H1 (cell line): ENCODE measurements around the gene DRAP1. TPM values are rescaled to one million over a fixed set of nuclear protein-coding genes. Genes with fewer than 3 reads are reported as not detected.

Experiments
- CTCF ChIA-PET: fragments of 300-600 bp; sonication (Branson Sonifier 250); formaldehyde crosslinking; loops from one replicate; lab custom pipeline; 2021; ENCODE audit not compliant: partially characterized antibody; lab: Charles Lee
- POLR2A ChIA-PET: fragments of 300-600 bp; sonication (Branson Sonifier 250); formaldehyde crosslinking; loops from one replicate; lab custom pipeline; 2021; ENCODE audit warnings: inconsistent platforms; ENCODE audit not compliant: partially characterized antibody; lab: Charles Lee
- DNase-seq, 2 experiments: peaks; one replicate each; pipeline versions ENCODE4 v3.0.0 to v3.0.0-alpha.2; 2010 to 2022; ENCODE audit warnings: low spot score in 2 of 2, low read depth in 1 of 2, mixed read lengths in 1 of 2
- FAIRE-seq: peaks from 2 replicates; lab custom pipeline; 2011; peaks lifted over from hg19 to GRCh38; lab: Jason Lieb, UNC
- H2AFZ ChIP-seq: 2 replicates; pipeline ENCODE4 v1.8.1; 2012; ENCODE audit warnings: low read length, inconsistent platforms
- H2AK5ac ChIP-seq: 2 replicates; pipeline ENCODE4 v1.6.1; 2013; ENCODE audit warnings: low read depth, low read length
- H2BK120ac ChIP-seq: replicated peaks from 2 replicates; pipeline ENCODE3; 2013; ENCODE audit warnings: low read depth, low read length, inconsistent platforms
- H2BK12ac ChIP-seq: 2 replicates; pipeline ENCODE4 v1.6.1; 2013; ENCODE audit warnings: low read depth, low read length
- H2BK15ac ChIP-seq: 2 replicates; pipeline ENCODE4 v1.6.1; 2013; ENCODE audit warnings: low read length
- H2BK20ac ChIP-seq: 2 replicates; pipeline ENCODE4 v1.6.1; 2013; ENCODE audit warnings: low read length
- H2BK5ac ChIP-seq: 2 replicates; pipeline ENCODE4 v1.6.1; 2013; ENCODE audit warnings: low read depth, low read length
- H3K14ac ChIP-seq: 2 replicates; pipeline ENCODE4 v1.6.1; 2013; ENCODE audit warnings: inconsistent platforms; ENCODE audit not compliant: insufficient read length
- H3K18ac ChIP-seq: 2 replicates; pipeline ENCODE4 v1.6.1; 2013; ENCODE audit warnings: low read length; ENCODE audit errors: extremely low read depth
- H3K23ac ChIP-seq: 2 replicates; pipeline ENCODE4 v1.6.1; 2013; ENCODE audit warnings: inconsistent platforms; ENCODE audit not compliant: insufficient read length
- H3K23me2 ChIP-seq: 2 replicates; pipeline ENCODE4 v1.6.1; 2013; ENCODE audit warnings: low read depth, low read length
- H3K27ac ChIP-seq: 2 replicates; pipeline ENCODE4 v1.6.1; 2011; ENCODE audit warnings: low read depth, low read length, inconsistent platforms
- H3K27me3 ChIP-seq, 4 experiments: replicated peaks in 1 of 4; 1 replicate in 1 of 4; 2 replicates in 3 of 4; pipeline versions ENCODE4 v1.6.1 to v1.8.1; 2011 to 2013; ENCODE audit warnings: low read length in 3 of 4, mild to moderate bottlenecking in 3 of 4, inconsistent platforms in 2 of 4, mixed read lengths in 2 of 4, moderate library complexity in 1 of 4; ENCODE audit not compliant: control insufficient read depth in 3 of 4, insufficient read depth in 3 of 4; ENCODE audit errors: extremely low read depth in 1 of 4
- H3K36me3 ChIP-seq, 4 experiments: 2 replicates each; pipeline versions ENCODE4 v1.6.1 to v1.8.1; 2011 to 2013; ENCODE audit warnings: mild to moderate bottlenecking in 4 of 4, low read length in 3 of 4, moderate library complexity in 2 of 4, control low read depth in 1 of 4, inconsistent platforms in 1 of 4; ENCODE audit not compliant: insufficient read depth in 4 of 4, control insufficient read depth in 2 of 4
- H3K4ac ChIP-seq: replicated peaks from 2 replicates; pipeline ENCODE3; 2013; ENCODE audit warnings: low read length, low read depth, mixed read lengths, inconsistent platforms; ENCODE audit not compliant: insufficient read length
- H3K4me1 ChIP-seq, 4 experiments: replicated peaks in 1 of 4; 1 replicate in 1 of 4; 2 replicates in 3 of 4; pipeline versions ENCODE4 v1.6.1 to v1.8.1; 2011 to 2013; ENCODE audit warnings: low read length in 3 of 4, inconsistent platforms in 2 of 4, mixed read lengths in 1 of 4; ENCODE audit not compliant: insufficient read depth in 4 of 4, control insufficient read depth in 3 of 4
- H3K4me2 ChIP-seq, 2 experiments: 2 replicates each; pipeline versions ENCODE4 v1.6.1 to v1.8.1; 2011 to 2013; ENCODE audit warnings: low read depth in 2 of 2, low read length in 2 of 2, control low read depth in 1 of 2, inconsistent platforms in 1 of 2, mild to moderate bottlenecking in 1 of 2; ENCODE audit not compliant: insufficient read depth in 1 of 2
- H3K4me3 ChIP-seq, 4 experiments: fragments of 200-600, 300-600 bp in 1 of 4; sonication (generic), shearing (Covaris generic), sonication (Bioruptor Twin) in 1 of 4; 2 replicates each; pipeline versions ENCODE4 v1.5.1 to v1.8.1; 2011 to 2016; ENCODE audit warnings: low read length in 4 of 4, low read depth in 3 of 4, control low read depth in 2 of 4, inconsistent platforms in 2 of 4, mild to moderate bottlenecking in 2 of 4, mixed read lengths in 1 of 4, moderate library complexity in 1 of 4; ENCODE audit not compliant: insufficient read depth in 2 of 4; ENCODE audit errors: extremely low read depth in 1 of 4
- H3K56ac ChIP-seq: replicated peaks from 2 replicates; pipeline ENCODE3; 2013; ENCODE audit warnings: low read depth, mild to moderate bottlenecking, mixed read lengths, low read length, inconsistent platforms; ENCODE audit not compliant: insufficient read length
- H3K79me1 ChIP-seq: 2 replicates; pipeline ENCODE4 v1.6.1; 2013; ENCODE audit warnings: low read depth, low read length, control low read depth
- H3K79me2 ChIP-seq, 2 experiments: 2 replicates each; pipeline versions ENCODE4 v1.6.1 to v1.8.1; 2012 to 2013; ENCODE audit warnings: low read length in 2 of 2, mild to moderate bottlenecking in 2 of 2, inconsistent platforms in 1 of 2; ENCODE audit not compliant: insufficient read depth in 2 of 2, control insufficient read depth in 1 of 2
- H3K9ac ChIP-seq, 4 experiments: replicated peaks in 1 of 4; 1 replicate in 1 of 4; 2 replicates in 3 of 4; pipeline versions ENCODE4 v1.6.1 to v1.8.1; 2011 to 2013; ENCODE audit warnings: low read depth in 3 of 4, low read length in 3 of 4, control low read depth in 2 of 4, mild to moderate bottlenecking in 2 of 4, moderate library complexity in 2 of 4, inconsistent platforms in 1 of 4; ENCODE audit errors: extremely low read depth in 1 of 4
- H3K9me3 ChIP-seq, 2 experiments: 2 replicates each; pipeline versions ENCODE4 v1.6.1 to v1.8.1; 2012 to 2013; ENCODE audit warnings: mild to moderate bottlenecking in 2 of 2, moderate library complexity in 2 of 2, control low read depth in 1 of 2, inconsistent platforms in 1 of 2, low read depth in 1 of 2, low read length in 1 of 2, mixed read lengths in 1 of 2; ENCODE audit not compliant: insufficient read depth in 2 of 2
- H4K20me1 ChIP-seq, 2 experiments: replicated peaks in 1 of 2; 2 replicates each; pipeline versions ENCODE3 to v1.8.1; 2011 to 2013; ENCODE audit warnings: inconsistent platforms in 2 of 2, low read length in 2 of 2, mild to moderate bottlenecking in 1 of 2; ENCODE audit not compliant: insufficient read depth in 2 of 2, control insufficient read depth in 1 of 2
- H4K5ac ChIP-seq: 2 replicates; pipeline ENCODE4 v1.6.1; 2013; ENCODE audit warnings: low read length, low read depth, mixed read lengths, inconsistent platforms; ENCODE audit not compliant: insufficient read length
- H4K8ac ChIP-seq: 2 replicates; pipeline ENCODE4 v1.8.0; 2013; ENCODE audit warnings: mild to moderate bottlenecking, moderate library complexity, low read length, inconsistent platforms; ENCODE audit not compliant: insufficient read depth; ENCODE audit errors: extremely low read depth
- H4K91ac ChIP-seq: replicated peaks from 2 replicates; pipeline ENCODE3; 2013; ENCODE audit warnings: low read length, mixed read lengths, inconsistent platforms; ENCODE audit not compliant: insufficient read length
- EGR1 ChIP-seq: IDR thresholded peaks from 2 replicates; pipeline ENCODE4 v1.6.1; 2011; ENCODE audit warnings: low read depth, low read length, borderline replicate concordance
- EZH2 ChIP-seq: fragments of 200-600 bp; sonication (generic); IDR thresholded peaks from 2 replicates; pipeline ENCODE4 v1.7.1; 2012; ENCODE audit warnings: low read depth, mild to moderate bottlenecking, moderate library complexity, low read length, inconsistent platforms; ENCODE audit not compliant: severe bottlenecking
- POLR2AphosphoS5 ChIP-seq: IDR thresholded peaks from 2 replicates; pipeline ENCODE4 v1.6.1; 2011; ENCODE audit warnings: low read depth, low read length
- SIX5 ChIP-seq: IDR thresholded peaks from 2 replicates; pipeline ENCODE4 v1.6.1; 2011; ENCODE audit warnings: mild to moderate bottlenecking, low read depth, low read length
- SP4 ChIP-seq: IDR thresholded peaks from 2 replicates; pipeline ENCODE4 v1.6.1; 2012; ENCODE audit warnings: low read length, inconsistent platforms
- WGBS, 2 experiments: shearing (Covaris generic) in 1 of 2; methylation state at CpG; one replicate each; pipeline versions ENCODE4 v1.1.6 to v1.1.7; 2013 to 2015; ENCODE audit warnings: low lambda C conversion rate in 2 of 2, mixed read lengths in 2 of 2, inconsistent platforms in 1 of 2, low coverage in 1 of 2, missing lambda C conversion rate in 1 of 2; ENCODE audit not compliant: insufficient replicate concordance in 2 of 2, insufficient coverage in 1 of 2, insufficient read length in 1 of 2; ENCODE audit errors: extremely low coverage in 1 of 2, missing lambda C conversion rate in 1 of 2; 5-methylcytosine and 5-hydroxymethylcytosine counted together
- polyA plus RNA-seq, 7 experiments: library from polyadenylated mRNA; depleted of rRNA in 3 of 7; stranded (reverse) in 5 of 7; unstranded in 2 of 7; fragments of >200 nt in 5 of 7; fragments of 200-250 nt in 2 of 7; gene quantifications; 1 replicate in 5 of 7; 2 replicates in 1 of 7; 4 replicates in 1 of 7; pipeline versions ENCODE4 v1.2.1 to v1.2.3, GENCODE V29; 2011 to 2013; ENCODE audit warnings: missing spikeins in 2 of 7, mixed read lengths in 2 of 7
- total RNA-seq: library from RNA; stranded (reverse); fragmentation: NEBNext Ultra II Directional; extraction: Animal tissue kit (Norgen Biotek cat#: 25700); gene quantifications from 2 replicates; pipeline ENCODE4 v1.2.1, GENCODE V29; 2021

DRAP1 gene
- total and polyA plus RNA-seq, 2 of the 8 experiments (the other 6 are each of a cell fraction or from before 2014, with no cell fraction given), result 62.5 to 98.7 TPM

DNA sequence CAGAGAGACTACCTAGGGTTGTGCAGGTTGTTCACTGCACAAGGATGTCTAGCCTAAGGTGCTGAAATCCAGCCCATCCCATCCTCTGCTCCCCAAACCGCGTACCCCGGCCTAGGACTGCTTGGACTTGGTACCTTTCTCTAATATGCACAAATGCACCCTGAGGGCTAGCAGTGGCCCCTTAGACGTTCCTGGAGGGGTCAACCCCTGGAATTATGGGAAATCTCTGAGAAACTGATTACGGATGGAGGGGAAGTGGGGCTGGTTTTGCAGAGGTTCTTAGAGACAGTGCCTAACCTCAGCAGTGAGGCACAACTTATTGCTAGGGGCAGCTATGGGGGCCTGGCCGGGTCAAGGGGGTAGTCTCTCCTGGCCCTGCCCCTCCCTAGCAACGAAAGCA is 2.8 kb upstream of the DRAP1 start:
- Histone ChIP-seq H4K8ac (no peak overlapping the region), H3K9me3 (no peaks in the 10 kb centered on the region), H3K27ac (no peak overlapping the region), H3K4me2 (no peak overlapping the region), H3K9ac (no peak overlapping the region), H4K20me1 (peaks cover 0 to 7% of the 10 kb centered on the region in 2 experiments), H3K27me3 (no peaks in the 10 kb centered on the region; a peak in 1 of 7 replicates), H3K18ac (no peak overlapping the region), H2BK12ac (no peak overlapping the region), H3K36me3 (no peaks in the 10 kb centered on the region), H4K91ac (no peak overlapping the region), H2AK5ac (no peak overlapping the region), H2BK5ac (no peak overlapping the region), H2BK20ac (no peak overlapping the region), H2BK120ac (no peak overlapping the region), H3K23ac (no peak overlapping the region), H3K4me1 (peaks cover 2 to 22% (median 14%) of the 10 kb centered on the region in 4 experiments; a peak in 5 of 7 replicates), H3K4me3 (no peak overlapping the region), H2AFZ (no peak overlapping the region), H4K5ac (no peak overlapping the region), H3K79me2 (peaks cover 0 to 7% of the 10 kb centered on the region in 2 experiments; a peak in 2 of 4 replicates), H3K79me1 (peaks cover 7% of the 10 kb centered on the region; the same call in 1 of the 2 replicates), H2BK15ac (no peak overlapping the region), H3K4ac (no peak overlapping the region), H3K14ac (no peak overlapping the region), H3K56ac (no peak overlapping the region), H3K23me2 (peaks cover 13% of the 10 kb centered on the region; the same call in 1 of the 2 replicates)
- TF ChIP-seq SP4 (no peak), SIX5 (no peak), EZH2 (no peak), POLR2AphosphoS5 (no peak), EGR1 (no peak)
- FAIRE-seq, result no peak
- ChIA-PET CTCF (interaction anchor here (1.2 to 11.7 kb wide), 5 partner anchors 10 to 56 kb away, joined by 5 to 212 read pairs (median 11); partner anchors contain the start of genes CCDC85B, FIBP and MUS81), POLR2A (interaction anchor here (0.6 to 4.9 kb wide), 7 partner anchors 23 to 93 kb away, joined by 3 to 36 read pairs (median 4); partner anchors contain the start of genes CCDC85B, FIBP and MUS81)
- 86% methylated on average over 7 of the region's 7 CpGs; no CpG with 5 or more reads in 1 of the 2 experiments for WGBS, 2 experiments
- no peak for DNase-seq
